Measurements from ENCODE around the gene TOP2B.

The TOP2B gene

GRCh38 chr3:25580534-25580933 lies 84.2 kb downstream of the TOP2B start:
- no peak for DNase-seq

GRCh38 chr3:25578059-25578458 lies 86.6 kb downstream of the TOP2B start:
- no peak for DNase-seq

- no peak for DNase-seq
These were observed 87.8 kb downstream of the TOP2B start for GRCh38 chr3:25576831-25577454.

GRCh38 chr3:25576146-25576545 lies 88.6 kb downstream of the TOP2B start:
- DNase-seq, result no peak

- no peak for DNase-seq
These were observed 89.7 kb downstream of the TOP2B start for GRCh38 chr3:25575001-25575400.

GRCh38 chr3:25574172-25574765 lies 90.4 kb downstream of the TOP2B start:
- no peak for DNase-seq

GRCh38 chr3:25573386-25574171 lies 91.1 kb downstream of the TOP2B start:
- DNase-seq, result no peak

GRCh38 chr3:25572919-25573385 lies 91.8 kb downstream of the TOP2B start:
- DNase-seq, result no peak

GRCh38 chr3:25572336-25572735 lies 92.4 kb downstream of the TOP2B start:
- no peak for DNase-seq

- no peak for DNase-seq
These were observed 93.4 kb downstream of the TOP2B start for GRCh38 chr3:25571285-25571684.

GRCh38 chr3:25568525-25569078 lies 96.1 kb downstream of the TOP2B start:
- no peak for DNase-seq

- no peak for DNase-seq
These were observed 96.7 kb downstream of the TOP2B start for GRCh38 chr3:25567806-25568524.

GRCh38 chr3:25567388-25567787 lies 97.3 kb downstream of the TOP2B start:
- no peak for DNase-seq

GRCh38 chr3:25566358-25566920 lies 98.3 kb downstream of the TOP2B start:
- DNase-seq, result no peak

- DNase-seq, result no peak
These were observed 98.9 kb downstream of the TOP2B start for GRCh38 chr3:25565807-25566206.

- no peak for DNase-seq
These were observed 100.6 kb downstream of the TOP2B start for GRCh38 chr3:25564075-25564474.

GRCh38 chr3:25563601-25564000 lies 101.1 kb downstream of the TOP2B start:
- no peak for DNase-seq

GRCh38 chr3:25558796-25559195 lies 105.9 kb downstream of the TOP2B start:
- DNase-seq, result no peak

GRCh38 chr3:25558121-25558520 lies 106.6 kb downstream of the TOP2B start:
- no peak for DNase-seq

- DNase-seq, result peak; percentile 40
These were observed 107.0 kb downstream of the TOP2B start for GRCh38 chr3:25557694-25558093.

- DNase-seq, result no peak
These were observed 108.3 kb downstream of the TOP2B start for GRCh38 chr3:25556447-25556846.

- DNase-seq, result no peak
These were observed 108.8 kb downstream of the TOP2B start for GRCh38 chr3:25555695-25556437.
